ENCODE data around the gene WDR46. TPM values are rescaled to one million over a fixed set of nuclear protein-coding genes. Genes with fewer than 3 reads are reported as not detected.
A peak's percentile ranks its signal among the peaks of the same experiment; 100 is the strongest.

Gene WDR46
- total RNA-seq, 2 experiments from 2014 or later = 63.5 to 69.4 TPM

DNA sequence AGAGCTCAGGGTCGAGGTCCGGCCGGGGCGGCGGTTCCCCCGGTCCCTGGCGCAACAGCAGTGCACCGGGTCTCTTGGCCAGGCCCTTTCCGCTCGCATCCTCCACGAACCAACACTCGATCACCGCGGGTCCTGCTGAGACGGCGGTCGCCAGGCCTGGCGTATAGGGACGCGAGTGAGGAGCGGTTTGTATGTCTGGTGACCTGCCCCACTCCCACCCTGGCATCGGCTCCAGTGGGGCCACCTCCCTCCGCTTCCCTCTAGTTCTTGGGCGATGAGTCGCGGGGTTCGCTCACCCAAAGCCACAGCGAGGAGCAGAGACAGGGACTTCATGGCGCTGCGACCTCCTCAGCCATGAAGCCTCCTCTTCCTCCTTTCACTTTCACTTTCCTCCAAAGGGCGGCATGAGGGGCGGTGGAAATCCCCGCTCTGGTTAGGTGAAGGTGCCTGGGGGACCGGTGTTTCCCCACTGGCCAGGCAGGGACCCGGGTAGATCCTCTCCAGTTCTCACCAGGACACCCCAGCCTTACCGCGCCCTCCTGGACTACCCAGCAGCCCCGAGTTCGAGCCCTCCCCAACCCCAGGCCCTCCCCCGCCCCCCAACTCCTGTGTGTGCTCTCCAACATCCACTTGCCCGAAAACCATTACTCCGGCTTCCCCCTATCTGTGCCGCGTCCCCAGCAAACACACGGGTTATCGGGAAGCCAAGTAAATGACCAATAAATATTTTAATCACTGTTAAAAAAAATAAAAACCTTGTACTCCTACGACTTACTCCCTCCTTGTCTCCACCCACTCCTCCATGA is 24.9 kb upstream of the WDR46 start, which contains the start of gene TAPBP:
Gene TAPBP, minus strand, starts transcription at position 370 of the 806 bp plus-strand sequence. Its CDS starts 37 bp downstream, at position 333.
- peaks cover 55% of the 10 kb centered on the region for H3K4me1 Mint-ChIP-seq
- intact Hi-C loops (cut with DNase I, micrococcal nuclease) = loop anchor here (1.0 to 10.0 kb wide), 11 partner anchors 25 to 921 kb away; partner anchors contain the start of genes KIFC1 (in 2 of the 2), CUTA (in 1 of the 2), HMGA1 (in 1 of the 2) and ITPR3 (in 1 of the 2)
- H3K27me3 Mint-ChIP-seq = no peaks in the 10 kb centered on the region
- ATAC-seq = peak; percentile 48
- POLR2A ChIA-PET = no interaction called here
- peaks cover 36% of the 10 kb centered on the region for H3K36me3 Mint-ChIP-seq (ENCODE audit: low read depth)
- H3K4me3 Mint-ChIP-seq = peak within 1 kb of the TSS; percentile 99
- peak within 1 kb of the TSS; percentile 98 for H3K27ac Mint-ChIP-seq
- H3K9me3 Mint-ChIP-seq (ENCODE audit: low read depth) = no peaks in the 10 kb centered on the region
- DNase-seq = peak; percentile 90
- CTCF ChIA-PET = interaction anchor here (1.0 kb wide), 1 partner anchor 15 kb away, joined by 3 read pairs; the partner anchor contains the start of gene RGL2

DNA sequence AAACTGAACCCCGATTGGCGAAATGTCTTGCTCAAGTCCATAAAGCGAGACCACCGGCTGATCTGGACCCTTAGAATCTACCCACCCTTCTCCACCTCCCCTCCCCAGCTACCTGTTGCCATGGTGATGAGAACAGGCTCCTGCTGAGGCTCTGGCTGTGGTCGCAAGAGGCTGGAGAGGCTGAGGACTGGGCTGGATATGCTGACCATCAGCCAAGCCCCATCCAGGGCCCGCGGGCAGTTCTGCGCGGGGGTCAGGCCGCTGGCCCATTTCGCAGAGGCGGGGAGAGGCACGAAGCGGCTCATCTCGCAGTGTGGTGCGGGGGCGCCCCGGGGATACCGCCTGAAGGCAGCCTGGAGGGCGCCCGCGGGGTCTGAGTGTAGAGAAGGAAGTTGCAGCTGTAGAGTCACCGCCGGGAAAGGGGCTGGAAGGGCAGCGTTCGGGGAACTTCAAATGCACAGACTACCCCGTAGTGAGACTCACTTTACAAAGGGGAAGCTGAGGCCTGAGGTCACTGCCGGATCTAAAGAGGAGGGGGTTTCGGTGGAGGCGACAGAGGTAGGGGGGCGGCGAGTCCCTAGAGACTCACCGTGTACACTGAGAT is 24.2 kb upstream of the WDR46 start:
- ChIA-PET CTCF (interaction anchor here (0.9 to 1.4 kb wide), 4 partner anchors 12 to 113 kb away, joined by 3 to 8 read pairs (median 4); partner anchors contain the start of genes RGL2, RPS18 and VPS52), POLR2A (interaction anchor here (0.6 to 0.9 kb wide), 2 partner anchors 11 to 36 kb away, joined by 4 to 7 read pairs; partner anchors contain the start of gene B3GALT4)
- Mint-ChIP-seq H3K36me3 (ENCODE audit: low read depth) (peaks cover 38% of the 10 kb centered on the region), H3K27me3 (no peaks in the 10 kb centered on the region), H3K4me3 (peak overlapping the region; percentile 99), H3K4me1 (peaks cover 53% of the 10 kb centered on the region), H3K27ac (peak overlapping the region; percentile 98), H3K9me3 (ENCODE audit: low read depth) (no peaks in the 10 kb centered on the region)
- ATAC-seq = peak; percentile 9
- DNase-seq = peak; percentile 79
- intact Hi-C loops (cut with DNase I, micrococcal nuclease) = loop anchor here (2.0 to 10.0 kb wide), 8 partner anchors 41 to 922 kb away; partner anchors contain the start of genes CUTA (in 1 of the 2), HMGA1 (in 1 of the 2), ITPR3 (in 1 of the 2) and PSMB8 (in 1 of the 2)

DNA sequence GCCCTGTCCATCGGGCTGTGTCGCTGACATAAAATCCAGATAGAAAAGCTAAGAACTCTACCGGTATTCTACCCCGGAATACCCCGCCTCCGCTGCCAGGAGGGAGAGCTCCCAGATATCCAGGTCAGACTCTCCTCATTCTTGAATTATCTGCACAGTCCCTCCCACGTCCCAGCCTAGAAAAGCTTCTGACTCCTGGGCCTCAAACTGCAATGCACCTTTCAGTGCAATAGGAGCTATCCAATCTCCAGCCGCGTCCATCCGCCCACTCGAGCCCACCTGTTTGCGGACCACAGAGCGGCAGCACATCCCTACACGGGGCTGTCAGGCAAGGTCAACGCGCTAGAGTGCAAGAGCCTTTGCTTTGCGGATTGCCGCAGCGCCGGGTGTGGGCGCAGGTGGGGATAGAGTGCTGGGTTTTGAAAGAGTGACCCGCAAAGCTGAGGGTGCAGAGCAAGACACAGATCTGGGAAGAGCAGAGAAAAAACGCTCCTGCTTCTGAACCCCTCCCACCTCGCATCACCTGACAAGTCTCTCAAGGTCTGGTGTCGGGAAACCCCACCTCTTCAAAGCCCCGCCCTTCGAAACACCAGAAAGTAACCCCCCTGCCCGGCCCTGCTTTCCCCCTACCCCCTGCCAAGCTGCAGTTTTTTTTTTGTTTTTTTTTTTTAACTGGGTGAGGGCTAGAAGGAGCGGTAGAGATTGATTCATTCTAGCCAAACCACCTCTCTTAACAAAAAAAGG is 23.5 kb upstream of the WDR46 start:
- ChIA-PET POLR2A (interaction anchor here (0.6 to 1.0 kb wide), 7 partner anchors 10 to 129 kb away, joined by 3 to 9 read pairs (median 3); partner anchors contain the start of genes B3GALT4 and KIFC1), CTCF (interaction anchor here (0.6 to 1.4 kb wide), 7 partner anchors 12 to 114 kb away, joined by 3 to 8 read pairs (median 5); partner anchors contain the start of genes RGL2, RPS18 and VPS52)
- H3K36me3 Mint-ChIP-seq (ENCODE audit: low read depth) = peaks cover 39% of the 10 kb centered on the region
- no peaks in the 10 kb centered on the region for H3K27me3 Mint-ChIP-seq
- H3K9me3 Mint-ChIP-seq (ENCODE audit: low read depth) = no peaks in the 10 kb centered on the region
- H3K27ac Mint-ChIP-seq = peak overlapping the region; percentile 98
- H3K4me3 Mint-ChIP-seq = peak overlapping the region; percentile 99
- ATAC-seq = peak; percentile 40
- intact Hi-C loops (cut with DNase I, micrococcal nuclease) = loop anchor here (1.0 to 10.0 kb wide), 10 partner anchors 13 to 922 kb away; partner anchors contain the start of genes B3GALT4 (in 1 of the 2), CUTA (in 1 of the 2), HMGA1 (in 1 of the 2) and ITPR3 (in 1 of the 2)
- H3K4me1 Mint-ChIP-seq = peaks cover 52% of the 10 kb centered on the region
- DNase-seq = peak; percentile 90

DNA sequence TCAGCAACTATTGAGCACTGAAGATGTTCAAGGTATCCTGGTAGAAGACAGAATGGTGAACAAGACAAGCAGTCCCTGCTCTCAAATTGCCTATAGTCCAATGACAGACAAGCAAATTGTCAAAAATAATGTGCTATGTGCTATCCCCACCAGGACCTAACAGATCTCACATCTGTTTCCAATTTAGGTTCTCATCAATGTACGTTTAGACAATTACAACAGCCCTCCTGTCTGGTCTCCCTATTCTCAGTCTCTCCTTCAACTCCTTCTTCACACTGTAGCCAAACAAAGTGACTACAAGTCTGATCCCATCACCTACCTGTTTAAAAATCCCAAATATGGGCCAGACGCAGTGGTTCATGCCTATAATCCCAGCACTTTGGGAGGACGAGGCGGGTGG is 17.3 kb upstream of the WDR46 start:
- DNase-seq = no peak

DNA sequence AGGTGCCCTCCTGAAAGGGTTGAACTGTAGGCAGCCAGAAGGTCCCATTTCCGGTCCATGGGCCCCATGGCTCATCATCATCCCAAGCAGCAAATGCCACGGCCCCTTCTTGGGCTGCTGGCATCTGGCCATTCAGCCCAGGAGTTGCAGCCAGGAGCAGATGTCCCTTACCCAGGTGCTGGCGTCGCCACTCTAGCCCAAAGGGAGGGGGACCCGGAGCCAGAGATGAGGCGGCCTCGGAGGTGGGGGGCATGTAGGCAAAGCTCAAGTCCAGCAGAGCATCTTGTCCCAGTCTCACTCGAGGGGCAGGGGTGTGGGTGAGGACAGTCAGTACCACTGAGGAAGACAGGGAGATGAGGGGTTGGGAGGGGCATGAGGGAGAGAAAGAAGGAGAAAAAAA is 16.0 kb upstream of the WDR46 start:
- CTCF ChIA-PET = interaction anchor here (0.5 kb wide), 1 partner anchor 13 kb away, joined by 3 read pairs; the partner anchor contains the start of gene ZBTB22
- intact Hi-C loops (cut with DNase I, micrococcal nuclease) = no loop called here
- H3K36me3 Mint-ChIP-seq (ENCODE audit: low read depth) = peaks cover 52% of the 10 kb centered on the region
- no peaks in the 10 kb centered on the region for H3K9me3 Mint-ChIP-seq (ENCODE audit: low read depth)
- H3K4me1 Mint-ChIP-seq = peaks cover 37% of the 10 kb centered on the region
- POLR2A ChIA-PET = no interaction called here
- ATAC-seq (no peak), DNase-seq (no peak)
- H3K27me3 Mint-ChIP-seq = no peaks in the 10 kb centered on the region
- no peak overlapping the region for H3K4me3 Mint-ChIP-seq
- H3K27ac Mint-ChIP-seq = no peak overlapping the region

More for the DNA sequence above, 17.3 kb upstream of the WDR46 start:
- Mint-ChIP-seq H3K27me3 (no peaks in the 10 kb centered on the region), H3K36me3 (ENCODE audit: low read depth) (peaks cover 50% of the 10 kb centered on the region), H3K4me3 (no peak overlapping the region), H3K4me1 (peaks cover 31% of the 10 kb centered on the region), H3K27ac (peak overlapping the region; percentile 66), H3K9me3 (ENCODE audit: low read depth) (no peaks in the 10 kb centered on the region)
- intact Hi-C loops (cut with DNase I, micrococcal nuclease) = no loop called here
- CTCF ChIA-PET = no interaction called here
- no peak for ATAC-seq
- POLR2A ChIA-PET = no interaction called here

DNA sequence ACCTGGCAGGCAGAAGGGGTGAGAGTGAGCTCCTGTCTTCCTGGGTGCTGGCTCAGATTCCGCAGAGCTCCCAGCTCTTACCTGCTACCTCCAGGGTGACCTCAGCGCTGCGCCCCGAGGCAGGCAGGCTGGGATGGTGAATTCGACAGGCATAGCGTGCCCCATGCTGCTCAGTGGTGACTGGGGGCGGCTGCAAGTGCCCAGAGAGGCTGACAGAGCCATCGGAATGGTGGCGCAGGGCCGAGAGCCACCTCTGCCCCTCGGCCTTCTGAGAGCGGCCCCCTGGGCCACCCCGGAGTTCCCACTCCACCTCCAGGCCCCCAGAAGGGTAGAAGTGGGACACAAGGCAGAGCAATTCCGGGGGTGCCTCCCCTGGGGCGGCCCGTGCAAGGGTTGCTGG is 15.2 kb upstream of the WDR46 start:
- ChIA-PET CTCF (no interaction called here), POLR2A (no interaction called here)
- Mint-ChIP-seq H3K9me3 (ENCODE audit: low read depth) (no peaks in the 10 kb centered on the region), H3K27ac (peak overlapping the region; percentile 71), H3K4me1 (peaks cover 41% of the 10 kb centered on the region), H3K4me3 (no peak overlapping the region), H3K36me3 (ENCODE audit: low read depth) (peaks cover 59% of the 10 kb centered on the region), H3K27me3 (no peaks in the 10 kb centered on the region)
- intact Hi-C loops (cut with DNase I, micrococcal nuclease) = no loop called here
- DNase-seq = no peak
- no peak for ATAC-seq

DNA sequence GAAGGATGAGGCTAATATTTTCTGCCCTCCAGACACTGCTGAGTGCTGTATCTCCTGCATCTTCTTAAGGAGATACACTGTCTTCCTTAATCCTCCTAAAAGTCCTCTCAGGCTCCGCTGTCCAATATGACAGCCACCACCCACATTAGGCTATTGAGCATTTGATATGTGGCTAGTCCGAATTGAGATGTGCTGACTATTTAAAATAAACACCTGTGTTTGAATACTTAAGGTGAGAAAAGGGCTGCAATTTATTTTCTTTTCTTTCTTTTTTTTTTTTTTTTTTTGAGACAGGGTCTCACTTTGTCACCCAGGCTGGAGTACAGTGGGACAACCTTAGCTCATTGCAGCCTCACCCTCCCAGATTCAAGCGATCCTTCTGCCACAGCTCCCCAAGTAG is 12.8 kb upstream of the WDR46 start:
- Mint-ChIP-seq H3K9me3 (ENCODE audit: low read depth) (no peaks in the 10 kb centered on the region), H3K27ac (no peak overlapping the region), H3K27me3 (no peaks in the 10 kb centered on the region), H3K4me3 (peak overlapping the region; percentile 80), H3K4me1 (peaks cover 40% of the 10 kb centered on the region), H3K36me3 (ENCODE audit: low read depth) (peaks cover 49% of the 10 kb centered on the region)
- DNase-seq (no peak), ATAC-seq (no peak)
- ChIA-PET CTCF (interaction anchor here (2.1 kb wide), 1 partner anchor 13 kb away, joined by 9 read pairs; the partner anchor contains the start of genes PFDN6 and WDR46), POLR2A (interaction anchor here (0.6 to 0.7 kb wide), 2 partner anchors 11 to 57 kb away, joined by 4 to 7 read pairs; no protein-coding TSS in a partner anchor)
- intact Hi-C loops (cut with DNase I, micrococcal nuclease) = no loop called here

DNA sequence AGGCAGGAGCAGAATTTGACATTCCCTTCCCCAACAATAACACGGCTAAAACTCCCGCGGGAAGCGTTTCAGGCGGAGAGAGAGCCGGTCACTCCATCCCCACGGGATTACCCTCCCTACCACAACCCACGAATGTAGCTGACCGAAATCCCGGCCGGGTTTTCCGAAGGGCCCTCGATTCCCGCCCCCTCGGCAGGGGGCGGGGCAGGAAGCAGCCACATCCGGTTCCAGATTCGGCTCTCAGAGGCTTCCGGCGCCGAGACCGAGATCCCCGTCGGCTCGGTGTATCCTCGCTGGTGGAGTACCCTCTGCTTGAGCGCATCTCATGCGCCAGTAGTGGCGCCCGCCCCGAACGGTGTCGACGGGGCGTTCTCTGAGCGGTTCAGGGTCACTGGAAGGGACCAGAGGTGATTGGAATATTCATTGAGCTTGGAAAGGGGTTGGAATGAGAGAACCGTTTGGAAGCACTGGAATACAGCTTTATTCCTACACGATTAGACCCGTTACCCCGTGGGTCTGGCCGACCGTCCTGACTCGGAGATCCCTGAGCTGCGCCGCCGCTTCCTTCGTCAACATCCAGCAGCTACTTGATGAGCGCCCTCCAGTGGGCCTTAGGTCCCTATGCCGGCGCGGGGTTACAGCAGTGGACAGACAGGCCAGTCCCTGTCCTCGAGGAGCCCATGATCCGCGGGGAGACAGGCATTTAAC is 10.4 kb upstream of the WDR46 start:
- peaks cover 28% of the 10 kb centered on the region for H3K4me1 Mint-ChIP-seq
- intact Hi-C loops (cut with DNase I, micrococcal nuclease) = loop anchor here (1.0 to 5.0 kb wide), 12 partner anchors 10 to 327 kb away; partner anchors contain the start of genes B3GALT4 (in 2 of the 2), PFDN6 (in 2 of the 2), WDR46 (in 2 of the 2) and CUTA (in 1 of the 2)

DNA sequence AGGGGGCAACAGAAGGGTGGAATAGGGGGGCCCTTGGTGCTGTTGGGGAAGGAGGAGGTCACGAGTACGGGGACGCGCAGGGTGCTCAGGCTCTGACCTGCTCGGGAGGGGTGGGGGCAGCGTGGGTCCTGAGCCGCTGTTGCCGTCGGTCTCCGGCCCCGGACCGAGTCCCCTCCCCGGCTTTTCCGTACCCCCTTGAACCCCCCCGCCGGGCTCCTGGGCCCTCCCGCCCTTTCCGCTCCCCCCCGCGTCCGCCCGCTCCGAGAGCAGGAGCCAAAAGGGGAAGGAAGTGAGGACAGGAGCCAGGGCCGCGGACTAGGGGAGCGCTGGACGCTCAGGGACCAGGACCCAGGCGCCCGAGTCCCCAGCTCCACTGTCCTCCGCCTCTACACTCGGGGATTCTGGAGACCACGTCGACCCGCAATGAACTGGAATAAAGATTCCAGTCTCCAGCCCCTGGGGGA is 9.8 kb upstream of the WDR46 start, which contains the start of gene RGL2:
Gene RGL2, minus strand, starts transcription at position 170 of the 464 bp plus-strand sequence. CDS start 332 bp downstream, outside the sequence.
- peaks cover 27% of the 10 kb centered on the region for H3K4me1 Mint-ChIP-seq
- ATAC-seq (peak; percentile 25), DNase-seq (peak; percentile 76)
- peak within 1 kb of the TSS; percentile 98 for H3K27ac Mint-ChIP-seq
- H3K9me3 Mint-ChIP-seq (ENCODE audit: low read depth) = no peaks in the 10 kb centered on the region
- no peaks in the 10 kb centered on the region for H3K27me3 Mint-ChIP-seq
- peaks cover 27% of the 10 kb centered on the region for H3K36me3 Mint-ChIP-seq (ENCODE audit: low read depth)
- CTCF ChIA-PET = interaction anchor here (0.6 to 1.6 kb wide), 14 partner anchors 8 to 130 kb away, joined by 3 to 17 read pairs (median 4); partner anchors contain the start of genes PFDN6, TAPBP, WDR46 and ZBTB22
- POLR2A ChIA-PET = interaction anchor here (1.0 to 1.6 kb wide), 6 partner anchors 10 to 327 kb away, joined by 3 to 15 read pairs (median 6); partner anchors contain the start of genes B3GALT4, PFDN6, RPS18 and VPS52
- intact Hi-C loops (cut with DNase I, micrococcal nuclease) = loop anchor here (1.0 to 5.0 kb wide), 12 partner anchors 10 to 327 kb away; partner anchors contain the start of genes B3GALT4 (in 2 of the 2), PFDN6 (in 2 of the 2), WDR46 (in 2 of the 2) and CUTA (in 1 of the 2)
- peak within 1 kb of the TSS; percentile 80 for H3K4me3 Mint-ChIP-seq

More for the DNA sequence above, 10.4 kb upstream of the WDR46 start:
- Mint-ChIP-seq H3K27ac (peak overlapping the region; percentile 98), H3K36me3 (ENCODE audit: low read depth) (peaks cover 30% of the 10 kb centered on the region), H3K4me3 (peak overlapping the region; percentile 80), H3K9me3 (ENCODE audit: low read depth) (no peaks in the 10 kb centered on the region), H3K27me3 (no peaks in the 10 kb centered on the region)
- peak; percentile 97 for DNase-seq
- CTCF ChIA-PET = interaction anchor here (0.6 to 1.6 kb wide), 20 partner anchors 9 to 323 kb away, joined by 3 to 17 read pairs (median 3); partner anchors contain the start of genes B3GALT4, PFDN6, RPS18 and TAPBP
- peak; percentile 87 for ATAC-seq
- POLR2A ChIA-PET = interaction anchor here (1.0 to 1.6 kb wide), 8 partner anchors 9 to 327 kb away, joined by 3 to 15 read pairs (median 4); partner anchors contain the start of genes B3GALT4, PFDN6, RPS18 and VPS52
